SH-SY5Y (cell line): ENCODE measurements around the gene ITPK1.

Experiments
- GATA2 ChIP-seq: IDR thresholded peaks from 2 replicates; pipeline ENCODE4 v1.6.1; 2011; ENCODE audit warnings: mild to moderate bottlenecking, low read depth, low read length
- GATA3 ChIP-seq: IDR thresholded peaks from 2 replicates; pipeline ENCODE4 v1.6.1; 2011; ENCODE audit warnings: low read depth, mild to moderate bottlenecking, low read length, moderate library complexity

Gene ITPK1

DNA sequence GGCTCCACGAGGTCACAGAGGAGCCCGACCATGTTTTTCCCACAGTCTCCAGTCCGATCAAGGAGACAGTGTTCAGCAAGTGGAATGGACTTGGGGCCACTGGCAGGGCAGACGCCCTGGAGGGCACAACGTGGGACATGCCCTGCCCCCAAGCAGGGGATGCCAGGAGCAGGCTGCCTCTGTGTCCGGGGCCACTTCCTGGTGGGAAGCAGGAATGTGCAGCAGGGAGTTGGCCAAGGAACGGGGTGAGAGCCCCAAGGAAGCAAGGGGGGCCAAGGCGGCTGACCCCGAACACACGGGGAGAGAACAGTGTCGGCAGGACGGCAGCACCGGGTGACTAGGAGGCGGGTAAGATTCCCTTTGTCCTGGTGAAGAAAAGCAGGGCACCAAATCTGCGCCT, 100.2 kb downstream of the ITPK1 start:
- TF ChIP-seq GATA2 (no peak), GATA3 (no peak)

- TF ChIP-seq GATA3 (no peak), GATA2 (no peak)
These were observed 100.7 kb downstream of the ITPK1 start for GRCh38 chr14:93015064-93015463.

DNA sequence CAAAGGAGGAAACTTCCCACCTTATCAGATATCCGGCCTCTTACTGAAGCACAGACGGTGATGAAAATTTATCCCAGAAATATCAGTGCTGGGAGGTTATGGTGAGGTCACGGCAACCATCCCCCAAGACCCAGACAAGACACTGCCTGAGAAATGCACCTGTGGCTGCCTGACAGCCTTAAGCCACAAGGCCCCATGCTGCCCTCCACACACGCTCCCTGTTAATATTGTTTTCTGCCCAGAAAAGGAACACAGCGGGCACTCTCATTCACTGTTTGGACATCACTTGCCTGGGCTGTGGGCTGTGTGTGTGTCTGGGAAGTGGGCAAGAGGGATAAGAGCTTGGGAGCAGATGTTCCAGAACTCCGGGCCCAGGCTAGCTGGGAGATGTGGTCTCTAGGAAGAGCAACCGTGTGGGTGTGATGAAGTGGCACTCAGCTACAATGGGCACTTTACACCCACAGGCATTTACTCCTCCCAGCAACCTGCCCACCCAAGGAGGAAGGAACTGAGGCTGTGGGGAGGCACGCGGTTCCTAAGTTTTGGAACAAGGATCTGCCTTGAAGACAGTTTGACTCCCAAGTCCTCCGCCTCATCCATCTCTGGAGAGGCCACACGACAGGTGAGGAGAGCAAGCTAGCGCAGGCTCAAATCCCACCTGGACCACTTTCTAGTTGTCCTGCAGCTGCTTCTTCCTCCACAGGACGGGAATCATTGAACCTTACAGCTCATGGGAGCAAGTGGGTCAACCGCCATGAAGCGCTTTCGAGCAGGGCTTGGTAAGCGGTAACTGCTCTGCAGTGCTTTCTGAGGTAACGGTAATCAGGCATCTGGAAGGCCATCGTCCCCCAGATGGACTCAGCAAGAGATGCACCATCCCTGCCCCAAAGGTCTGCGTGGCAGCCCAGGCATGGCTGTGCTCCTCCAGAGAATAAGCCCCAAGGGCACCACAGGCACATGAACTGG, 101.4 kb downstream of the ITPK1 start:
- TF ChIP-seq GATA3 (no peak), GATA2 (no peak)

GRCh38 chr14:93012951-93013719, 102.6 kb downstream of the ITPK1 start:
- TF ChIP-seq GATA3 (no peak), GATA2 (no peak)

- TF ChIP-seq GATA2 (no peak), GATA3 (no peak)
These were observed 103.2 kb downstream of the ITPK1 start for GRCh38 chr14:93012506-93012905.

DNA sequence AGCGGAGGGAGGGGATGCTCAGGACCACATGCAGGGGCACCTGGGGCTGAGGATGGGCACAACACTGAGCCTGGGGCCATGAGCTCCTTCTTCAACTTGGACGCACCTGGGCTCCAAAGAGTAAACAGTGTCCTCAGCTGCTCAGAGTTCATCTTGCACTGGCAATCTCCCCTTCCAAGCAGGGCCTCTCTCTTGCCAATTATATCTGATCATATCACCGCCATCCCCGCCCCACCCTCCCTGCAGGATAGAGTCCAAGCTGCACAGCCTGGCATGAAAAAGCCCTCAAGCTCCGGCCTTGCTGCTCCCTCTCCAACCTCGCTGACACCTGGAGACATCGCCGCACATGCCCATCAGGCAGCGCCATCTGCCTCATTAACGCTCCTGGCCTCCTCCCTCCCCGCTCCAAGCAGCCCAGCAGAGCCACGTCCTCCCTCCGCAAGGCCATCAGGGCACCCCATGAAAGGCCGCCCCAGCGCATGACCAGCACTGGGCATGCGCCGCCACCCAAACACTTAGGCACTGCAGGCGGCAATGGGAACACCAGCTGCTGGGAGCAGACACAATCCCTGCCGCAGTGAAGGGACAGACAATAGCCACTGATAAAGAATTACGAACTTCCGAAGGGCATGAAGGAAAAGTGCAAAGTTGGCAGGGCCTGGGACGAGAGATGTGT, 103.9 kb downstream of the ITPK1 start:
- no peak; the same call in 1 of the 2 replicates for TF ChIP-seq GATA2
- TF ChIP-seq GATA3 = no peak

DNA sequence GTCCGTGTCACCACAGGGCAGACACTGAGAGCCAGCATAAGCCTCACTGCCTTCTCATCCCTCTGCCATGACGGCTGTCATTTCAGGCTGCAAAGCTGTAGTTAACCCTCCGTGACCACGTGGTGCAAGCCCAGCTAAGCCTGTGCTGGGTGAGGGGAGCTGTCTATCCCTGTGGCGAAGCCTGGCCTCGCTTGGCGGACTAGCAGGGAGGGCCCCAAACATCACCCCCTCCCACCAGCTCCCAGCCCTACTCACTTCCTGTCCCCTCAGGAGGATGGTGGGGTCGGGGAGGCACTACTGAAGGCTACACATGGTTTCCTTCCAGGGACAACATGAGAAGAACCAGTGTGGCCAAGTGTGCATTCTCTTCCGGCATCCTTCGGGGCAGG, 104.6 kb downstream of the ITPK1 start:
- TF ChIP-seq GATA2 (no peak), GATA3 (no peak)

- TF ChIP-seq GATA3 = no peak
- TF ChIP-seq GATA2 = no peak
These were observed 105.1 kb downstream of the ITPK1 start for GRCh38 chr14:93010522-93011140.

- TF ChIP-seq GATA2 (no peak), GATA3 (no peak)
These were observed 105.6 kb downstream of the ITPK1 start for GRCh38 chr14:93010130-93010499.

- TF ChIP-seq GATA2 (no peak), GATA3 (no peak)
These were observed 106.1 kb downstream of the ITPK1 start for GRCh38 chr14:93009471-93010129.

- TF ChIP-seq GATA3 = no peak
- TF ChIP-seq GATA2 = no peak
These were observed 107.3 kb downstream of the ITPK1 start for GRCh38 chr14:93008381-93008780.

DNA sequence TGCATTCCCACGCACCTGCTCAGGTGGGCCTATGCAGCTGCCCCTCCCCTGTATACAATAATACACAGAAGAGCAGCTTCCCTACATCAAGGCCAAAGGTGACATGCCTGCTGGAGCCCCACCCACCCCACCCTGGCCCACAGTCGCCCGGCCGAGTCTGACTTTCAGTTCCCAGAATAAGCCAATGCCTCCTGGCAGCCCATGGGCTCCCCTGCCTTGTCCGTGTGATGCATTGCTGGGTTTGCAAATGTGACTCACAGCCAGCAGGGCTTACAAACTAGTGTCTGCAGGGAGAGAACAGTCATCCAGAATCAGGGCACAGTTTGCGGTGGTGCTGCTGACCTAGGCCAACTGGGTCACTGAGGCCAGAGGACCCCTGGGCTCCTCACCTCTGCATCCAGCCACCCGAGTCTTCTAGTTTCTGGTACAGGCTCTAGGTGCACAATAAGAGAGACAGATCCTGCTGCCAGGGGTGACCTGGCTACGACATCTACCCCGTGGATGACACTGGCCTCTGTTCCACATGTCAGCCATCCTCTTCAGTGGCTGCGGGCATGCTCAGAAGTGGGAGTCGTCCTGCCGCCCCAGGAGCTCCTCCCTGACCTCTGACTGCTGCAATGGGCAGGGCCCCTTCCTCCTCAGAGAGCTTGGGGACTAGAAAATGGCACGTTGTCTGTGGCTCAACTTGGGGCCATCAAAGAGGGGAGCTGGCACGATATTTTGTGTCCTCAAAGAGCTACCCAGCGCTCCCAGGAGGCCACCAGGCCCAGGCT, 108.3 kb downstream of the ITPK1 start:
- TF ChIP-seq GATA2 (no peak), GATA3 (no peak)
